T1000 (cell line): ENCODE results near the gene RECK.
A peak's percentile ranks its signal among the peaks of the same experiment; 100 is the strongest.
"Not testable (repeated sequence)": the region's sequence is repeated elsewhere in the genome, so short reads cannot be mapped to it uniquely, and the experiment has no call there.

ENCODE experiments used
- DNase-seq: peaks from one replicate; lab custom pipeline; 2025; ENCODE audit warnings: mixed read lengths; lab: John Stamatoyannopoulos, UW

The RECK gene

GRCh38 chr9:36156116-36156515, 119.4 kb downstream of the RECK start:
- DNase-seq = no peak

- DNase-seq = no peak
Measured at GRCh38 chr9:36158122-36158521, 121.4 kb downstream of the RECK start.

GRCh38 chr9:36158917-36159316, 122.2 kb downstream of the RECK start:
- no peak for DNase-seq

- not testable (repeated sequence) for DNase-seq
Measured at GRCh38 chr9:36159509-36159908, 122.8 kb downstream of the RECK start.

GRCh38 chr9:36160126-36160525, 123.4 kb downstream of the RECK start:
- DNase-seq = not testable (repeated sequence)

GRCh38 chr9:36161187-36161586, 124.5 kb downstream of the RECK start:
- DNase-seq = no peak

GRCh38 chr9:36162211-36162738, 125.6 kb downstream of the RECK start:
- DNase-seq = no peak

GRCh38 chr9:36163049-36163785, 126.5 kb downstream of the RECK start:
- DNase-seq = no peak

- DNase-seq = no peak
Measured at GRCh38 chr9:36163786-36164170, 127.1 kb downstream of the RECK start.

- no peak for DNase-seq
Measured at GRCh38 chr9:36164372-36164771, 127.7 kb downstream of the RECK start.

- no peak for DNase-seq
Measured at GRCh38 chr9:36164989-36165388, 128.3 kb downstream of the RECK start.

- no peak for DNase-seq
Measured at GRCh38 chr9:36165826-36166167, 129.1 kb downstream of the RECK start.

GRCh38 chr9:36166168-36166927, 129.6 kb downstream of the RECK start:
- peak; percentile 70 for DNase-seq

GRCh38 chr9:36169166-36169565, 132.5 kb downstream of the RECK start, which contains the start of gene CCIN:
Gene CCIN (plus strand): TSS chr9:36169388. CDS start chr9:36169503, 115 bp downstream.
- no peak for DNase-seq

- DNase-seq = no peak
Measured at GRCh38 chr9:36169708-36170107, 133.0 kb downstream of the RECK start.

GRCh38 chr9:36170531-36170930, 133.8 kb downstream of the RECK start:
- DNase-seq = no peak

- no peak for DNase-seq
Measured at GRCh38 chr9:36173861-36174260, 137.1 kb downstream of the RECK start.
